Measurements from ENCODE around the gene FRAT1. TPM values are rescaled to one million over a fixed set of nuclear protein-coding genes. Genes with fewer than 3 reads are reported as not detected.

FRAT1 gene
- polyA plus RNA-seq, 2 of the 4 experiments (the other 2 are of a cell fraction): 1.5 to 2.3 TPM

GRCh38 chr10:97300980-97301379 is 18.1 kb upstream of the FRAT1 start:
- H3K9me3 ChIP-seq: no peaks in the 10 kb centered on the region
- WGBS (ENCODE audit: missing lambda C conversion rate): 89% methylated on average over 3 of the region's 3 CpGs
- no peak for ATAC-seq
- FAIRE-seq: no peak
- H3K27ac ChIP-seq: no peak overlapping the region
- no peak overlapping the region for H3K4me2 ChIP-seq
- peaks cover 15% of the 10 kb centered on the region for H3K4me1 ChIP-seq
- POLR2A ChIA-PET: no interaction called here
- no peak overlapping the region for H3K4me3 ChIP-seq
- TF ChIP-seq PBX3 (IDR thresholded peaks at IDR 0.05): no peak
- TF ChIP-seq CBX8 (IDR thresholded peaks at IDR 0.05): no peak
- TF ChIP-seq HEYL (CRISPR knock-in tag; IDR thresholded peaks at IDR 0.05): no peak
- TF ChIP-seq E2F6 (IDR thresholded peaks at IDR 0.05; ENCODE audit: borderline replicate concordance, low read depth): no peak
- TF ChIP-seq HOXB13 (CRISPR knock-in tag; IDR thresholded peaks at IDR 0.05; ENCODE audit: low read depth): no peak
- TF ChIP-seq RARB (CRISPR knock-in tag; IDR thresholded peaks at IDR 0.05): no peak
- no peak for TF ChIP-seq FOSB (CRISPR knock-in tag; IDR thresholded peaks at IDR 0.05)
- TF ChIP-seq MAFK (IDR thresholded peaks at IDR 0.05; ENCODE audit: partially characterized antibody): no peak
- TF ChIP-seq USF2 (IDR thresholded peaks at IDR 0.05): no peak
- TF ChIP-seq EHF (CRISPR knock-in tag; IDR thresholded peaks at IDR 0.05): no peak
- no peak for TF ChIP-seq NPAS2 (CRISPR knock-in tag; IDR thresholded peaks at IDR 0.05; ENCODE audit: borderline replicate concordance)
- no peak for TF ChIP-seq NR3C1 (IDR thresholded peaks at IDR 0.05)
- TF ChIP-seq HOXA7 (CRISPR knock-in tag; IDR thresholded peaks at IDR 0.05): no peak
- TF ChIP-seq FOSL2 (IDR thresholded peaks at IDR 0.05): no peak
- TF ChIP-seq FOSL2 (CRISPR knock-in tag; IDR thresholded peaks at IDR 0.05): no peak
- no peak for TF ChIP-seq CEBPB (IDR thresholded peaks at IDR 0.05)
- no peak for TF ChIP-seq CHD4 (IDR thresholded peaks at IDR 0.05; ENCODE audit: borderline replicate concordance)
- no peak for TF ChIP-seq CHD2 (IDR thresholded peaks at IDR 0.05; ENCODE audit: low read length, partially characterized antibody)
- no peak for TF ChIP-seq ZFP36 (IDR thresholded peaks at IDR 0.05; ENCODE audit: borderline replicate concordance, partially characterized antibody)
- no peak for TF ChIP-seq TP53 (CRISPR knock-in tag; IDR thresholded peaks at IDR 0.05)
- no peak for TF ChIP-seq ZC3H11A (IDR thresholded peaks at IDR 0.05)
- CTCF ChIA-PET: interaction anchor here (0.6 kb wide), 1 partner anchor 1251 kb away, joined by 3 read pairs; no protein-coding TSS in a partner anchor
- no peak for DNase-seq (ENCODE audit: low read depth in 1 of 2, low spot score in 1 of 2)

GRCh38 chr10:97302088-97302791 is 16.8 kb upstream of the FRAT1 start:
- Histone ChIP-seq H3K27ac (no peak overlapping the region), H3K4me1 (peaks cover 14% of the 10 kb centered on the region), H3K4me3 (no peak overlapping the region), H3K9me3 (no peaks in the 10 kb centered on the region), H3K4me2 (no peak overlapping the region)
- ChIA-PET POLR2A (no interaction called here), CTCF (interaction anchor here (1.1 kb wide), 3 partner anchors 23 to 67 kb away, joined by 3 to 5 read pairs (median 4); no protein-coding TSS in a partner anchor)
- 82% methylated on average over 11 of the region's 11 CpGs for WGBS (ENCODE audit: missing lambda C conversion rate)
- no peak for TF ChIP-seq HES2 (IDR thresholded peaks at IDR 0.05)
- no peak for TF ChIP-seq ATOH8 (CRISPR knock-in tag; IDR thresholded peaks at IDR 0.05; ENCODE audit: low read depth)
- TF ChIP-seq POLR2AphosphoS2 (conservative IDR thresholded peaks at IDR 0.05; ENCODE audit: low read length): no peak
- no peak for TF ChIP-seq HDAC2 (IDR thresholded peaks at IDR 0.05)
- no peak for TF ChIP-seq ZNF302 (CRISPR knock-in tag; IDR thresholded peaks at IDR 0.05)
- no peak for TF ChIP-seq HOXB5 (CRISPR knock-in tag; IDR thresholded peaks at IDR 0.05)
- no peak for TF ChIP-seq RAD21 (conservative IDR thresholded peaks at IDR 0.05 in 1 of 2, IDR thresholded peaks at IDR 0.05 in 1 of 2)
- no peak for TF ChIP-seq EP300 (IDR thresholded peaks at IDR 0.05)
- no peak for TF ChIP-seq JUNB (IDR thresholded peaks at IDR 0.05)
- no peak for TF ChIP-seq JUN (IDR thresholded peaks at IDR 0.05)
- TF ChIP-seq CEBPB (IDR thresholded peaks at IDR 0.05): no peak
- TF ChIP-seq HEYL (CRISPR knock-in tag; IDR thresholded peaks at IDR 0.05): no peak
- TF ChIP-seq BCL3 (IDR thresholded peaks at IDR 0.05): no peak
- no peak for TF ChIP-seq EHF (CRISPR knock-in tag; IDR thresholded peaks at IDR 0.05)
- ATAC-seq (0 out of 6 replicates have a peak, but pooled peaks of 1 of the 2 experiments have one; percentile 30), FAIRE-seq (no peak), DNase-seq (ENCODE audit: low read depth in 1 of 2, low spot score in 1 of 2) (no peak)

Measured in A549 (cell line).